Measurements from ENCODE around the gene ZNRF3.
"Not testable (repeated sequence)": the region's sequence is repeated elsewhere in the genome, so short reads cannot be mapped to it uniquely, and the experiment has no call there.

ZNRF3 gene

GRCh38 chr22:28882878-28883656 is at the start of gene ZNRF3:
Gene ZNRF3 (plus strand): TSS chr22:28883572. CDS start chr22:28883767, 195 bp downstream.
- H3K27ac ChIP-seq (ENCODE audit: low read depth, low read length): peak within 1 kb of the TSS; percentile 30
- peak within 1 kb of the TSS in 4 of 5 donors; percentile 26 to 75 (median 57) for H3K9ac ChIP-seq (ENCODE audit: low read length in 5 of 5)

DNA sequence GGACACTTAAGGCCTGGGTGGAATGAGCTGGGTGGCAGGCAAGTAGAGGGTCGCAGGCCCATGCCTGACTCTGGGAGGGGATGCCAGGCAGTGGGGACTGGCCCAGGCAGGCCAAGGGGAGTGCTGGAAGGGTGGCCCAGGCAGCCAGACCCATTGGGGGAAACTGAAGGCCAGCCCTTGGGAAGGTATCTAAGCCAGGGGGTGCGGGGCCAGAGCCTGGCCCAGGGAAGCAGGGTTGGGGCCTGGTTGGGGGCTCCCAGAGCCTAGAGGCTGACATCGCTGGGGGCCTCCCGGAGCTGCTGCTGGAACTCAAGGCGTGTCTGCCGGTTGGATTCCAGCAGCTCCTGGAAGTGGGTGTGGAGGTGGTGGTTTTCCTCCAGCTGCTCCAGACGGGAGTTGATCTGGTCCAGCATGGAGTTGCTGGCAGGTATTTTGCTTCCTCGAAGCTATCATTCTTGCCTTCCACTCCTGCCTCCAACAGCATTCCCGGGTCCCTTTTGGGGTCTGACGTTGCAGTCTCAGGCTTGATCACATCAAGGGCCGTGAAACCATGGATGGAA is 47.7 kb upstream of the ZNRF3 start:
- H3K27ac ChIP-seq (ENCODE audit: low read depth, low read length): no peak overlapping the region

More at GRCh38 chr22:28882878-28883656, at the start of gene ZNRF3:
- Histone ChIP-seq H3K4me3 (ENCODE audit: low read depth in 1 of 5, low read length in 5 of 5) (peak within 1 kb of the TSS; percentile 80 to 91 (median 83)), H3K27me3 (ENCODE audit: control insufficient read depth in 5 of 5, insufficient read depth in 4 of 5, low read length in 5 of 5) (no peaks in the 10 kb centered on the region), H3K4me1 (ENCODE audit: control insufficient read depth in 5 of 5, insufficient read depth in 5 of 5, low read length in 5 of 5) (peaks cover 6 to 43% (median 23%) of the 10 kb centered on the region in 5 donors), H3K36me3 (ENCODE audit: control insufficient read depth in 5 of 5, insufficient read depth in 5 of 5, low read length in 5 of 5) (no peaks in the 10 kb centered on the region), H3K9me3 (ENCODE audit: control insufficient read depth in 5 of 5, low read length in 5 of 5) (no peaks in the 10 kb centered on the region)

DNA sequence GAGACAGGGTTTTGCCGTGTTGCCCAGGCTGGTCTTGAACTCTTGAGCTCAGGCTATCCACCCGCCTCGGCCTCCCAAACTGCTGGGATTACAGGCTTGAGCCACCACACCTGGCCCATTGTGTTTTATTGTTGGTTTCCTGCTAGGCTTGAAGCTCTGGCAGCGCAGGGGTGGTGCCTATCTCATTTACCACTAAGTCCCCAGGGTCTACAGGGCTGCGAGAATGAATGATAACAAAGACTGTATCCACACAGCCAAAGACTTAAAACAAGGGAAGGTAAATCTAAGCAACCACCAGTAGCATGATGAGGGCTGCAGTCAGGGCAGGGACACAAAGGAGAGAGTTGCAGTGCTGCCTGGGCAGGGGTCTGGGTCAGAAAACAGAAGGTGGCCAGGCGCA is 45.7 kb upstream of the ZNRF3 start:
- Histone ChIP-seq H3K4me1 (ENCODE audit: control insufficient read depth in 5 of 5, insufficient read depth in 5 of 5, low read length in 5 of 5) (no peaks in the 10 kb centered on the region), H3K9ac (ENCODE audit: low read length in 5 of 5) (no peak overlapping the region), H3K27ac (ENCODE audit: low read depth, low read length) (no peak overlapping the region), H3K9me3 (ENCODE audit: control insufficient read depth in 5 of 5, low read length in 5 of 5) (no peaks in the 10 kb centered on the region), H3K36me3 (ENCODE audit: control insufficient read depth in 5 of 5, insufficient read depth in 5 of 5, low read length in 5 of 5) (peaks cover 0 to 3% (median 0%) of the 10 kb centered on the region in 5 donors), H3K27me3 (ENCODE audit: control insufficient read depth in 5 of 5, insufficient read depth in 4 of 5, low read length in 5 of 5) (no peaks in the 10 kb centered on the region), H3K4me3 (ENCODE audit: low read depth in 1 of 5, low read length in 5 of 5) (no peak overlapping the region)

More for the DNA sequence above, 47.7 kb upstream of the ZNRF3 start:
- Histone ChIP-seq H3K4me1 (ENCODE audit: control insufficient read depth in 5 of 5, insufficient read depth in 5 of 5, low read length in 5 of 5) (no peaks in the 10 kb centered on the region), H3K36me3 (ENCODE audit: control insufficient read depth in 5 of 5, insufficient read depth in 5 of 5, low read length in 5 of 5) (peaks cover 0 to 6% (median 0%) of the 10 kb centered on the region in 5 donors), H3K9me3 (ENCODE audit: control insufficient read depth in 5 of 5, low read length in 5 of 5) (no peaks in the 10 kb centered on the region), H3K27me3 (ENCODE audit: control insufficient read depth in 5 of 5, insufficient read depth in 4 of 5, low read length in 5 of 5) (no peaks in the 10 kb centered on the region), H3K4me3 (ENCODE audit: low read depth in 1 of 5, low read length in 5 of 5) (no peak overlapping the region), H3K9ac (ENCODE audit: low read length in 5 of 5) (no peak overlapping the region)

GRCh38 chr22:28838971-28839370 is 44.4 kb upstream of the ZNRF3 start:
- no peaks in the 10 kb centered on the region for H3K9me3 ChIP-seq (ENCODE audit: control insufficient read depth in 5 of 5, low read length in 5 of 5)
- no peaks in the 10 kb centered on the region for H3K27me3 ChIP-seq (ENCODE audit: control insufficient read depth in 5 of 5, insufficient read depth in 4 of 5, low read length in 5 of 5)
- H3K4me3 ChIP-seq (ENCODE audit: low read depth in 1 of 5, low read length in 5 of 5): no peak overlapping the region
- H3K27ac ChIP-seq (ENCODE audit: low read depth, low read length): no peak overlapping the region
- peaks cover 0 to 3% (median 0%) of the 10 kb centered on the region in 5 donors for H3K36me3 ChIP-seq (ENCODE audit: control insufficient read depth in 5 of 5, insufficient read depth in 5 of 5, low read length in 5 of 5)
- H3K4me1 ChIP-seq (ENCODE audit: control insufficient read depth in 5 of 5, insufficient read depth in 5 of 5, low read length in 5 of 5): no peaks in the 10 kb centered on the region
- no peak overlapping the region for H3K9ac ChIP-seq (ENCODE audit: low read length in 5 of 5)

DNA sequence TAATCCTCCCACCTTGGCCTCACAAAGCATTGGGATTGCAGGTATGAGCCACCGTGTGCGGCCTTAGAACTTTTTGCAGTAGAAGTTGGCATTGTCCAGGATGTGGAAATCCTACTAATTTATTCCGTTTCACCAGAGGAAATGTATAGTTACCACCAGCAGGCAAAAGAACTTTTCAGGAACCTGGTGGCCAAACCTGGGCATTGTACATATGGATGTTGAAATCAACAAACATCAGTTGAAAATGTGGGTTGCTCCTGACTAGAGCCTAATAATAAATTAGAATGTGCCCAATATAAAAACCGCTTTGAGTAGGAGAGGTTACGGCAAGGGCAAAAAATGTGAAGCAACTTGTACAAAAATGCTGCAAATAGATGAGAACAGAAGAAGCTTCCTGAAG is 42.3 kb upstream of the ZNRF3 start:
- H3K4me3 ChIP-seq (ENCODE audit: low read depth in 1 of 5, low read length in 5 of 5): no peak overlapping the region

DNA sequence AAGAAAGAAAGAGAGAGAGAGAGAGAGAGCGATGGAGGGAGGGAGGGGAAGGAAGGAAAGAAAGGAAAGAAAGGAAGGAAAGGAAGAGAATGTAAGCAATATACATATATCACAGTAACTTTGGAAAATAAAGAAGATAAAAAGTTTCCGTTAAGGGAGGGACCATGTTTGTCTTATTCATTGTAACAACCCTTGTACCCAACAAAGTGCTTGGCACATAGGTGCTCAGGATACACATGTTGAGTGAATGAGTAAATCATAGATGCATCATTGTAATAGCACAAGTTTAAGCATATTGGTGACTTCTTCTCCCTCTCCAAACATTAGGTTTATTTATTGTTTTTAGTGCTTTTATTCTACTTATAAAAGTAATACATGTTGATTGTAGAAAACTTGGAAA is 39.7 kb upstream of the ZNRF3 start:
- H3K4me3 ChIP-seq (ENCODE audit: low read depth in 1 of 5, low read length in 5 of 5): no peak overlapping the region
- H3K9me3 ChIP-seq (ENCODE audit: control insufficient read depth in 5 of 5, low read length in 5 of 5): peaks cover 0 to 14% (median 10%) of the 10 kb centered on the region in 5 donors
- H3K9ac ChIP-seq (ENCODE audit: low read length in 5 of 5): no peak overlapping the region
- no peaks in the 10 kb centered on the region for H3K27me3 ChIP-seq (ENCODE audit: control insufficient read depth in 5 of 5, insufficient read depth in 4 of 5, low read length in 5 of 5)
- no peaks in the 10 kb centered on the region for H3K36me3 ChIP-seq (ENCODE audit: control insufficient read depth in 5 of 5, insufficient read depth in 5 of 5, low read length in 5 of 5)
- H3K27ac ChIP-seq (ENCODE audit: low read depth, low read length): no peak overlapping the region
- H3K4me1 ChIP-seq (ENCODE audit: control insufficient read depth in 5 of 5, insufficient read depth in 5 of 5, low read length in 5 of 5): no peaks in the 10 kb centered on the region

More for the DNA sequence above, 42.3 kb upstream of the ZNRF3 start:
- no peak overlapping the region for H3K27ac ChIP-seq (ENCODE audit: low read depth, low read length)
- H3K4me1 ChIP-seq (ENCODE audit: control insufficient read depth in 5 of 5, insufficient read depth in 5 of 5, low read length in 5 of 5): no peaks in the 10 kb centered on the region
- no peak overlapping the region for H3K9ac ChIP-seq (ENCODE audit: low read length in 5 of 5)
- peaks cover 0 to 2% (median 0%) of the 10 kb centered on the region in 5 donors for H3K9me3 ChIP-seq (ENCODE audit: control insufficient read depth in 5 of 5, low read length in 5 of 5)
- H3K36me3 ChIP-seq (ENCODE audit: control insufficient read depth in 5 of 5, insufficient read depth in 5 of 5, low read length in 5 of 5): peaks cover 0 to 3% (median 0%) of the 10 kb centered on the region in 5 donors
- no peaks in the 10 kb centered on the region for H3K27me3 ChIP-seq (ENCODE audit: control insufficient read depth in 5 of 5, insufficient read depth in 4 of 5, low read length in 5 of 5)

DNA sequence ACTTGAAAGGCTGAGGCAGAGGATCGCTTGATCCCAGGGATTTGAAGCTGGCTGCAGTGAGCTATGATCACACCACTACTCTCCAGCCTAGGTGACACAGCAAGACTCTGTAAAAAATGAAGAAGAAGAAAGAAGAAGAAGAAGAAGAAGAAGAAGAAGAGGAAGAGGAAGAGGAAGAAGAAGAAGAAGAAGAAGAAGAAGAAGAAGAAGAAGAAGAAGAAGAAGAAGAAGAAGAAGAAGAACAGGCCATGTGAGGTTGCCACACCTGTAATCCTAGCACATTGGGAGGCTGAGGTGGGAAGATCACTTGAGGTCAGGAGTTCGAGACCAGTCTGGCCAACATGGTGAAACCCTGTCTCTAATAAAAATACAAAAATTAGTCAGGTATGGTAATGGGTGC is 39.1 kb upstream of the ZNRF3 start:
- H3K36me3 ChIP-seq (ENCODE audit: control insufficient read depth in 5 of 5, insufficient read depth in 5 of 5, low read length in 5 of 5); H3K27ac ChIP-seq (ENCODE audit: low read depth, low read length); H3K4me1 ChIP-seq (ENCODE audit: control insufficient read depth in 5 of 5, insufficient read depth in 5 of 5, low read length in 5 of 5); H3K9ac ChIP-seq (ENCODE audit: low read length in 5 of 5); H3K4me3 ChIP-seq (ENCODE audit: low read depth in 1 of 5, low read length in 5 of 5); H3K27me3 ChIP-seq (ENCODE audit: control insufficient read depth in 5 of 5, insufficient read depth in 4 of 5, low read length in 5 of 5): not testable (repeated sequence)
- H3K9me3 ChIP-seq (ENCODE audit: control insufficient read depth in 5 of 5, low read length in 5 of 5): peaks cover 0 to 14% (median 10%) of the 10 kb centered on the region in 5 donors

DNA sequence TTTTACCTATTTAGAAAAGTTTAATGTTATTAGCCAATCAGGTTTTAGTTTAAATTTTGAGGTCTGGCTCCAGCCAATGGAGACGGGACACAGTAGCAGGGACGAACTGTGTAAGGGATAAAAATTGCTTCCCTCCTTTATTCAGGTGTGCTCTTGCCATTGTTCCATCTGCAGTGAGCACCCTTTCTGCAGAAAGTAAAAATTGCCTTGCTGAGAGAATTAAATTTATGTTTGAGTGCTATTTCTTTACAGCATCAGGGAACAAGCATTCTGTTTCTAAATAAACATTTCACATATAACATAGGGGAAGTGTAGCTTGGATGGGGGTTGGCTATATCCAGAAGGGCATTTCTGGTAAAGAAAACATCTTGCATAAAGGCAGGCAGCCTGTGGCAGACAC is 36.4 kb upstream of the ZNRF3 start:
- Histone ChIP-seq H3K27ac (ENCODE audit: low read depth, low read length) (no peak overlapping the region), H3K9ac (ENCODE audit: low read length in 5 of 5) (no peak overlapping the region), H3K27me3 (ENCODE audit: control insufficient read depth in 5 of 5, insufficient read depth in 4 of 5, low read length in 5 of 5) (no peaks in the 10 kb centered on the region), H3K9me3 (ENCODE audit: control insufficient read depth in 5 of 5, low read length in 5 of 5) (peaks cover 0 to 14% (median 10%) of the 10 kb centered on the region in 5 donors), H3K36me3 (ENCODE audit: control insufficient read depth in 5 of 5, insufficient read depth in 5 of 5, low read length in 5 of 5) (no peaks in the 10 kb centered on the region), H3K4me3 (ENCODE audit: low read depth in 1 of 5, low read length in 5 of 5) (no peak overlapping the region), H3K4me1 (ENCODE audit: control insufficient read depth in 5 of 5, insufficient read depth in 5 of 5, low read length in 5 of 5) (no peaks in the 10 kb centered on the region)

DNA sequence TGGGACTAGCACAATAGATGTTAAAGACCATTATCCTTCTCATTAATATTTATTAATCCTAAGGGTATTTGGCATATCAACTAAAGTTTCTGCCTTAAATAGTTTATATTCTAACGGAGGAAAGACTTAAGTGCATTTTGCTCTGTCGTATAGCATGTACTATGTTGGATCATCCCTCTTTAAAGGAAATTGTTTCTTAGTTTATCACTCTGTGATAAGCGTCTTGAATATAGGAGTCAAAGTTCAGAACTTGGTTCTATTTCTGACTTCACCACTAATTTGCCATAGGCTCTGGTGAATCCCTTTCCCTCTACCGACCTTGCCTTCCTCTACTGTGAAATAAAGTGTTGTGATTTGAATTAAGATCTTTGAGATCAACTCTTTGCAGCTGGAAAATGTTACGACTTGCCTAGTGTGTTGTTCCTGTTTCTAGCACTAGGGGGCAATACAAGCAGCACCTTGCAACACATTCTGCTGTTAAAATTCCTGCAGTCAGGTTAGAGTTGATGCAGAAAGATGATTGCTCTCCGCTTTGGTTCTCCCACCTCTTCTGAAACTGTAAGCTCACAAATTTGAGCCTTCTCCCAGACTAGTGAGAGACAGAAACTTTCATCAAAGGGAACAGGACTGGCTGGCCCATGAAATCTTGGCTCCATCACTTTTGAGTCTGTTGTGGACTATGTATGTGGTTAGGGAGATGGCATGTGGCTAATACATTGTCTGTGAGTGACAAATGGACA is 27.8 kb upstream of the ZNRF3 start:
- Histone ChIP-seq H3K9ac (ENCODE audit: low read length in 5 of 5) (no peak overlapping the region), H3K27ac (ENCODE audit: low read depth, low read length) (no peak overlapping the region), H3K27me3 (ENCODE audit: control insufficient read depth in 5 of 5, insufficient read depth in 4 of 5, low read length in 5 of 5) (no peaks in the 10 kb centered on the region), H3K36me3 (ENCODE audit: control insufficient read depth in 5 of 5, insufficient read depth in 5 of 5, low read length in 5 of 5) (no peaks in the 10 kb centered on the region), H3K4me3 (ENCODE audit: low read depth in 1 of 5, low read length in 5 of 5) (no peak overlapping the region), H3K9me3 (ENCODE audit: control insufficient read depth in 5 of 5, low read length in 5 of 5) (no peaks in the 10 kb centered on the region), H3K4me1 (ENCODE audit: control insufficient read depth in 5 of 5, insufficient read depth in 5 of 5, low read length in 5 of 5) (no peaks in the 10 kb centered on the region)

- Histone ChIP-seq H3K4me3 (ENCODE audit: low read depth in 1 of 5, low read length in 5 of 5) (no peak overlapping the region), H3K36me3 (ENCODE audit: control insufficient read depth in 5 of 5, insufficient read depth in 5 of 5, low read length in 5 of 5) (no peaks in the 10 kb centered on the region), H3K4me1 (ENCODE audit: control insufficient read depth in 5 of 5, insufficient read depth in 5 of 5, low read length in 5 of 5) (no peaks in the 10 kb centered on the region), H3K9ac (ENCODE audit: low read length in 5 of 5) (no peak overlapping the region), H3K27ac (ENCODE audit: low read depth, low read length) (no peak overlapping the region), H3K27me3 (ENCODE audit: control insufficient read depth in 5 of 5, insufficient read depth in 4 of 5, low read length in 5 of 5) (no peaks in the 10 kb centered on the region), H3K9me3 (ENCODE audit: control insufficient read depth in 5 of 5, low read length in 5 of 5) (no peaks in the 10 kb centered on the region)
These were observed 27.3 kb upstream of the ZNRF3 start for GRCh38 chr22:28856095-28856455.
